ENCODE data around the gene SPCS1. TPM values are rescaled to one million over a fixed set of nuclear protein-coding genes. Genes with fewer than 3 reads are reported as not detected.

SPCS1 gene
- total and polyA plus RNA-seq, 9 of the 15 experiments (the other 6 are each of a cell fraction or from before 2014, with no cell fraction given) = 73.9 to 567 (median 127) TPM

DNA sequence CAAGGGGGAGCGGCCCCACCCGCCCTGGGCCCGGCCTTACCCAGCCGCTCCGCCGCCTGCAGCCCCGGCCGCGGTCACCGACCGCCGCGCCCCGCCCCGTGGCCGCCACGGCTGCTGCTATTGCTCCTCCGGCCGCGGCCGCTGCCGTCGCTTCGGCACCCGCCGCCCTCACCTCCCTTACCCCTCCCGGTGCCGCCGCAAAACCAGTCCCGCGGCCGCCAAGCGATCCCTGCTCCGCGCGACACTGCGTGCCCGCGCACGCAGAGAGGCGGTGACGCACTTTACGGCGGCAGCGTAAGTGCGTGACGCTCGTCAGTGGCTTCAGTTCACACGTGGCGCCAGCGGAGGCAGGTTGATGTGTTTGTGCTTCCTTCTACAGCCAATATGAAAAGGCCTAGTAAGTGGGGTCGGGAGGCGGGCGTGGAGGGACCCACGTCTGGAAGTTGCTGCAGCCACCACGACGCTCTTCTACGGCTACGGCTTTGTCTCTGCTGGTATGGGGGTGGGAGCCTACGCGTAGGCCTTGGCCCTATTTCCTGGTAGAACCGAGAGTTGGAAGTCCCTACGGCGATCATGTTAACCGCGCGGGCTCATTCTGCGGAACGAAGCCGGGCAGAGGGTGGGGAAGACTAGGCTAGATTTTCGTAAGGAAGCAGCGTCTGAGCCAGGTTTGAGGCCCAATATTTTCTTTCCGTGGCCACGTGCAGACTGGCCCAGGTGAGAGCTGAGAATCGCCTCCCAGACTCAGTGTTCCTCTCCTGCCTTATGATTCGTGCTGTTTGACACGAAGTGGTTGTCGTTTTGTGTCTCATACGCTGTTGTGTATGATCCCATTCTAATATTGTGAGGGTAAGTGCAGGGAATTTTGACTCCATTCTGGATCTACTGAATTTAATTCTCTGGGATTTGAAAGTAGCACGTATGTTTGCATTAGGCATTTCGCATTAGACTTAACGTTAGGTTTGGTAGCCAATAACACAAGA is 19.9 kb upstream of the SPCS1 start, which contains the start of the genes GNL3 and PBRM1 (continued):
- TF ChIP-seq, protein P1, sequence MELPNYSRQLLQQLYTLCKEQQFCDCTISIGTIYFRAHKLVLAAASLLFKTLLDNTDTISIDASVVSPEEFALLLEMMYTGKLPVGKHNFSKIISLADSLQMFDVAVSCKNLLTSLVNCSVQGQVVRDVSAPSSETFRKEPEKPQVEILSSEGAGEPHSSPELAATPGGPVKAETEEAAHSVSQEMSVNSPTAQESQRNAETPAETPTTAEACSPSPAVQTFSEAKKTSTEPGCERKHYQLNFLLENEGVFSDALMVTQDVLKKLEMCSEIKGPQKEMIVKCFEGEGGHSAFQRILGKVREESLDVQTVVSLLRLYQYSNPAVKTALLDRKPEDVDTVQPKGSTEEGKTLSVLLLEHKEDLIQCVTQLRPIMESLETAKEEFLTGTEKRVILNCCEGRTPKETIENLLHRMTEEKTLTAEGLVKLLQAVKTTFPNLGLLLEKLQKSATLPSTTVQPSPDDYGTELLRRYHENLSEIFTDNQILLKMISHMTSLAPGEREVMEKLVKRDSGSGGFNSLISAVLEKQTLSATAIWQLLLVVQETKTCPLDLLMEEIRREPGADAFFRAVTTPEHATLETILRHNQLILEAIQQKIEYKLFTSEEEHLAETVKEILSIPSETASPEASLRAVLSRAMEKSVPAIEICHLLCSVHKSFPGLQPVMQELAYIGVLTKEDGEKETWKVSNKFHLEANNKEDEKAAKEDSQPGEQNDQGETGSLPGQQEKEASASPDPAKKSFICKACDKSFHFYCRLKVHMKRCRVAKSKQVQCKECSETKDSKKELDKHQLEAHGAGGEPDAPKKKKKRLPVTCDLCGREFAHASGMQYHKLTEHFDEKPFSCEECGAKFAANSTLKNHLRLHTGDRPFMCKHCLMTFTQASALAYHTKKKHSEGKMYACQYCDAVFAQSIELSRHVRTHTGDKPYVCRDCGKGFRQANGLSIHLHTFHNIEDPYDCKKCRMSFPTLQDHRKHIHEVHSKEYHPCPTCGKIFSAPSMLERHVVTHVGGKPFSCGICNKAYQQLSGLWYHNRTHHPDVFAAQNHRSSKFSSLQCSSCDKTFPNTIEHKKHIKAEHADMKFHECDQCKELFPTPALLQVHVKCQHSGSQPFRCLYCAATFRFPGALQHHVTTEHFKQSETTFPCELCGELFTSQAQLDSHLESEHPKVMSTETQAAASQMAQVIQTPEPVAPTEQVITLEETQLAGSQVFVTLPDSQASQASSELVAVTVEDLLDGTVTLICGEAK (IDR thresholded peaks at IDR 0.05) = no peak; the same call in 1 of the 2 replicates
- TF ChIP-seq, protein P1 (CRISPR knock-in tag; IDR thresholded peaks at IDR 0.05) = no peak
- TF ChIP-seq DNMT1 (IDR thresholded peaks at IDR 0.05) = no peak
- TF ChIP-seq ZNF175 (CRISPR knock-in tag; IDR thresholded peaks at IDR 0.05; ENCODE audit: low read depth) = no peak
- TF ChIP-seq, protein P2, sequence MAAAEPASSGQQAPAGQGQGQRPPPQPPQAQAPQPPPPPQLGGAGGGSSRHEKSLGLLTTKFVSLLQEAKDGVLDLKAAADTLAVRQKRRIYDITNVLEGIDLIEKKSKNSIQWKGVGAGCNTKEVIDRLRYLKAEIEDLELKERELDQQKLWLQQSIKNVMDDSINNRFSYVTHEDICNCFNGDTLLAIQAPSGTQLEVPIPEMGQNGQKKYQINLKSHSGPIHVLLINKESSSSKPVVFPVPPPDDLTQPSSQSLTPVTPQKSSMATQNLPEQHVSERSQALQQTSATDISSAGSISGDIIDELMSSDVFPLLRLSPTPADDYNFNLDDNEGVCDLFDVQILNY (CRISPR knock-in tag; IDR thresholded peaks at IDR 0.05) = no peak
- TF ChIP-seq KLF10 (CRISPR knock-in tag; IDR thresholded peaks at IDR 0.05) = no peak
- no peak for TF ChIP-seq POLR3G (IDR thresholded peaks at IDR 0.05; ENCODE audit: extremely low read depth, insufficient read length, insufficient replicate concordance)
- TF ChIP-seq ZKSCAN3 (CRISPR knock-in tag; IDR thresholded peaks at IDR 0.05) = no peak
- TF ChIP-seq, protein P3, sequence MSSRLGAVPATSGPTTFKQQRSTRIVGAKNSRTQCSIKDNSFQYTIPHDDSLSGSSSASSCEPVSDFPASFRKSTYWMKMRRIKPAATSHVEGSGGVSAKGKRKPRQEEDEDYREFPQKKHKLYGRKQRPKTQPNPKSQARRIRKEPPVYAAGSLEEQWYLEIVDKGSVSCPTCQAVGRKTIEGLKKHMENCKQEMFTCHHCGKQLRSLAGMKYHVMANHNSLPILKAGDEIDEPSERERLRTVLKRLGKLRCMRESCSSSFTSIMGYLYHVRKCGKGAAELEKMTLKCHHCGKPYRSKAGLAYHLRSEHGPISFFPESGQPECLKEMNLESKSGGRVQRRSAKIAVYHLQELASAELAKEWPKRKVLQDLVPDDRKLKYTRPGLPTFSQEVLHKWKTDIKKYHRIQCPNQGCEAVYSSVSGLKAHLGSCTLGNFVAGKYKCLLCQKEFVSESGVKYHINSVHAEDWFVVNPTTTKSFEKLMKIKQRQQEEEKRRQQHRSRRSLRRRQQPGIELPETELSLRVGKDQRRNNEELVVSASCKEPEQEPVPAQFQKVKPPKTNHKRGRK (tag; IDR thresholded peaks at IDR 0.05) = no peak
- TF ChIP-seq, protein P4, sequence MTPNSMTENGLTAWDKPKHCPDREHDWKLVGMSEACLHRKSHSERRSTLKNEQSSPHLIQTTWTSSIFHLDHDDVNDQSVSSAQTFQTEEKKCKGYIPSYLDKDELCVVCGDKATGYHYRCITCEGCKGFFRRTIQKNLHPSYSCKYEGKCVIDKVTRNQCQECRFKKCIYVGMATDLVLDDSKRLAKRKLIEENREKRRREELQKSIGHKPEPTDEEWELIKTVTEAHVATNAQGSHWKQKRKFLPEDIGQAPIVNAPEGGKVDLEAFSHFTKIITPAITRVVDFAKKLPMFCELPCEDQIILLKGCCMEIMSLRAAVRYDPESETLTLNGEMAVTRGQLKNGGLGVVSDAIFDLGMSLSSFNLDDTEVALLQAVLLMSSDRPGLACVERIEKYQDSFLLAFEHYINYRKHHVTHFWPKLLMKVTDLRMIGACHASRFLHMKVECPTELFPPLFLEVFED (CRISPR knock-in tag; conservative IDR thresholded peaks at IDR 0.05) = no peak
- TF ChIP-seq SMC3 (conservative IDR thresholded peaks at IDR 0.05; ENCODE audit: insufficient read depth, low read depth, low read length) = no peak
- no peak for TF ChIP-seq EHMT2 (IDR thresholded peaks at IDR 0.05)
- no peak for TF ChIP-seq PTTG1 (tag; IDR thresholded peaks at IDR 0.05; ENCODE audit: low read depth)
- TF ChIP-seq RBM22 (IDR thresholded peaks at IDR 0.05; ENCODE audit: low read depth, low read length, poor library complexity, severe bottlenecking) = no peak

Measured in K562 (cell line).